Esophagus muscularis mucosa (tissue), 4 donors: ENCODE results near the gene HDAC4. TPM values are rescaled to one million over a fixed set of nuclear protein-coding genes. Genes with fewer than 3 reads are reported as not detected.

Source experiments
- DNase-seq: peaks from one replicate; pipeline ENCODE4 v3.0.0-alpha.2; 2017; ENCODE audit errors: extremely low spot score
- H3K27ac ChIP-seq, 4 donors: fragments of 200-600 bp; sonication (generic); replicated peaks in 1 of 4; 1 replicate in 3 of 4; 2 replicates in 1 of 4; pipeline ENCODE4 v1.5.1; 2016 to 2019; ENCODE audit warnings: mild to moderate bottlenecking in 1 of 4
- H3K27me3 ChIP-seq, 4 donors: fragments of 200-600 bp; sonication (generic); one replicate each; pipeline versions ENCODE4 v1.5.1 to v1.6.0; 2016 to 2019
- H3K36me3 ChIP-seq, 4 donors: fragments of 200-600 bp; sonication (generic); one replicate each; pipeline ENCODE4 v1.5.1; 2016 to 2019
- H3K4me1 ChIP-seq, 4 donors: fragments of 200-600 bp; sonication (generic); one replicate each; pipeline ENCODE4 v1.5.1; 2016 to 2019
- H3K4me3 ChIP-seq, 4 donors: fragments of 200-600 bp; sonication (generic); 1 replicate in 2 of 4; 2 replicates in 2 of 4; pipeline ENCODE4 v1.5.1; 2016 to 2019; ENCODE audit warnings: mild to moderate bottlenecking in 4 of 4, moderate library complexity in 1 of 4
- H3K9me3 ChIP-seq, 4 donors: fragments of 200-600 bp; sonication (generic); 1 replicate in 3 of 4; 2 replicates in 1 of 4; pipeline ENCODE4 v1.5.1; 2016 to 2019
- CTCF ChIP-seq, 3 experiments: fragments of 200-600 bp in 2 of 3; fragments of 450-650 bp in 1 of 3; sonication (generic) in 2 of 3; IDR thresholded peaks; one replicate each; pipeline ENCODE4 v1.5.1; 2017 to 2019; ENCODE audit warnings: antibody characterized with exemption in 3 of 3, mild to moderate bottlenecking in 2 of 3, moderate library complexity in 1 of 3
- EP300 ChIP-seq: sonication (generic); formaldehyde crosslinking; IDR thresholded peaks from one replicate; pipeline ENCODE4 v1.6.1; 2017; ENCODE audit warnings: antibody characterized with exemption
- POLR2A ChIP-seq: fragments of 450-650 bp; IDR thresholded peaks from one replicate; pipeline ENCODE4 v1.6.1; 2017; ENCODE audit warnings: antibody characterized with exemption, moderate library complexity, mild to moderate bottlenecking, low read depth
- POLR2AphosphoS5 ChIP-seq, 2 donors: sonication (generic); formaldehyde crosslinking; IDR thresholded peaks; one replicate each; pipeline ENCODE4 v1.6.1; 2017; ENCODE audit warnings: antibody characterized with exemption in 2 of 2
- WGBS: methylation state at CpG from one replicate; pipeline ENCODE4 v1.1.5; 2018; 5-methylcytosine and 5-hydroxymethylcytosine counted together
- intact Hi-C: fragments of 100-400 bp; cut with DNase I; formaldehyde crosslinking; loops from one replicate; pipeline ENCODE4 v1.15.1; 2023
- total RNA-seq, 4 donors: library from RNA; depleted of rRNA; stranded (reverse); fragments of >200 nt; gene quantifications; one replicate each; pipeline versions ENCODE4 v1.1.0 to v1.2.1, GENCODE V29; 2016

Gene HDAC4
- total RNA-seq, 4 donors from 2014 or later = 59.4 to 119 (median 76.1) TPM

GRCh38 chr2:239181903-239182581, 218.8 kb downstream of the HDAC4 start:
- Histone ChIP-seq H3K36me3 (peaks cover 4 to 89% (median 63%) of the 10 kb centered on the region in 4 donors), H3K4me1 (no peaks in the 10 kb centered on the region), H3K27ac (no peak overlapping the region), H3K27me3 (no peaks in the 10 kb centered on the region), H3K4me3 (no peak overlapping the region), H3K9me3 (no peaks in the 10 kb centered on the region)
- 82% methylated on average over 12 of the region's 15 CpGs for WGBS
- intact Hi-C loops = no loop called here
- TF ChIP-seq CTCF (IDR thresholded peaks at IDR 0.05) = no peak
- TF ChIP-seq EP300 = no peak
- no peak for TF ChIP-seq POLR2A
- TF ChIP-seq POLR2AphosphoS5 (IDR thresholded peaks at IDR 0.05) = no peak
- DNase-seq = no peak

DNA sequence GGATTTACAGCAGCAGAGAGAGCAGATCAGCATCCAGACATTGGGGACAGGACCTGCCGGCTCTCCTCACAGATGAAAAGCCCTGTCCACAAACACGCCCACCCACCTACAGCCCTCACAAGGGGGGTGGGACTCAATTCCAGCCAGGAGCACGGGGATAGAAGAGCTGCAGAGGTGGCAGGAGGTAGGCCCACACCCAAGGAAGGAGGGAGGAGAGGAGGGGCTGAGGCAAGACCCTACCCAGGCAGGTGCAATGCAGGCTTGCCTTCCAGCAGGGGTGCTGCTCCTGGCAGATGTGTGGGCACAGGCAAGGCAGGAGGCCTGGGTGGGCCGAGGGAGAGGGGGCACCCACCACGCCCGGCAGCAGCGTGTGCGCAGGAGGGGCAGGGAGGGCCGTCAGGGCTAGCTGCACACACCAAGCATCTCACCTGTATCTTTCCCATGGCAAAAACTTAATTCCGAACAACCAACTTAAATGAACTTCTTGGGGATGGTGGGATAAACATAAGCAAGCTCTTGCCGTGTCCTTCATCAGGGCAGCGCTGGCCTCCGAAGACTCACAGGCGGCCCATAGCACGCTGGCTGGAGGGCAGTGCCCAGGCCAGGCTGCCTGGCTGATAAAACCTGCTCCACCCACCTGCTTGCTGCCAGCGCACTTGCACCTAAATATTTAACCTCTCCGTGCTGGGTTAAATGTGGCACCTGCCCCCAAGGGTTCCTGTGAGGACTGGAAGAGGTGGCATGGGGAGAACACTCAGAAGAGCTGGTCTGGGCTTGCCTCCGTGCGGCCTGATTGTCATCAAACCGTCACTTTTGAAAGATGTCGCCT, 219.5 kb downstream of the HDAC4 start:
- WGBS = 83% methylated on average over 12 of the region's 21 CpGs
- TF ChIP-seq CTCF (IDR thresholded peaks at IDR 0.05) (no peak), EP300 (no peak), POLR2A (no peak), POLR2AphosphoS5 (IDR thresholded peaks at IDR 0.05) (no peak)
- DNase-seq = no peak

DNA sequence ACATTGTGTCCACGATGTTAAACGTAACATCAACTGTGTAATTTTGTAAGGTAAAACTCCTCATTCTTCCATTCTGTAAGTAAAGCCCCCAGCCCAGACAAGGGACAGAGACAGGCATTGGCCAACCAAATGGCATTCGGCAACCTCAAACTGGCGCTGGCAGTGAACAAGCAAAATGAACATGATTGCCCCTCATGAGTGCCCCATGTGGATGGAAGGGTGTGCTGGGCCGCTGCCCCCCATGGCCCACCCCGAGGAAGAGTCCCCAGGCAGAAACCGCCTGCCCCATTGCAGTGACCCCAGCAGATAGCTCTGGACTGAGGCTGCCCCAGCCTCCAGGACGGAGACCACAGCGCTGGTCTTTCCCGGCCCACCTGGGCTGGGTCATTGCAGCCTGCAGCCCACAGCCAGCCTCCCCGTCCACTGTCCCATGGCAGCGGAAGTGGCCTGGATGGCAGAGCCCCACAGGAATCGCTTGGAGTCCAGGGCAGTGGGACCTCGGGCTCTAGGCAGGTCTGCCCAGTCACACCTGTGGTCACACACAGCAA, 220.2 kb downstream of the HDAC4 start:
- Histone ChIP-seq H3K27me3 (no peaks in the 10 kb centered on the region), H3K9me3 (no peaks in the 10 kb centered on the region), H3K27ac (no peak overlapping the region), H3K36me3 (peaks cover 4 to 88% (median 60%) of the 10 kb centered on the region in 4 donors), H3K4me1 (peaks cover 0 to 10% (median 6%) of the 10 kb centered on the region in 4 donors), H3K4me3 (no peak overlapping the region)
- TF ChIP-seq CTCF (IDR thresholded peaks at IDR 0.05) = no peak
- no peak for TF ChIP-seq EP300
- no peak for TF ChIP-seq POLR2A
- TF ChIP-seq POLR2AphosphoS5 (IDR thresholded peaks at IDR 0.05) = no peak
- DNase-seq = no peak
- intact Hi-C loops = no loop called here
- WGBS = 96% methylated on average over 4 of the region's 14 CpGs

More for the DNA sequence above, 219.5 kb downstream of the HDAC4 start:
- intact Hi-C loops = no loop called here
- Histone ChIP-seq H3K36me3 (peaks cover 4 to 89% (median 59%) of the 10 kb centered on the region in 4 donors), H3K4me1 (peaks cover 0 to 6% (median 2%) of the 10 kb centered on the region in 4 donors), H3K9me3 (no peaks in the 10 kb centered on the region), H3K27ac (no peak overlapping the region), H3K4me3 (no peak overlapping the region), H3K27me3 (no peaks in the 10 kb centered on the region)

DNA sequence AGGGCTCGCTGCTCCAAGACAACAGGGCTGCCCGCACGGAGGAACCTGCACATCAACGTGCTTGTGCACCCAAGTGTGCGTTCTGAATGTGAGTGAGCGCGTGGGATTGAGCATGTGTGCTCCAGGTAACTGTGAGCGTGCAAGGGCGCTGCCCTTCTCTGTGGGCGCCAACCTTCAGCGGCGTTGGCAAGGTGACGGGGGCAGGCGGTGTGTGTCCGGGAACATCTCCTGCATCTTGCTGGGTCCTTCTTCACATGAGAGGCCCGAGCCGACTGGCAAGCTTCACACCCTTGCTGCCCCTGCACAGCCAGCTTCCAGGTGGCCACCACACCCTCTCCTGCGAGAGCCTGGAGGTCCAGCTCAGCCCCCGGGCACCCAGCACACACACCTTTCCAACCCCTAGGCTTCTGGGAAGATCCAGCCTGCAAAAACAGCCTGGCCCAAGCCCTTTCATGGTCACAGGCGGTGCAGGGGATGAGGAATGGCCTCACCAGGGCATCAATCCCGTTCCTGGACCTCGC, 220.9 kb downstream of the HDAC4 start:
- H3K36me3 ChIP-seq = peaks cover 10 to 88% (median 59%) of the 10 kb centered on the region in 4 donors
- peaks cover 0 to 4% (median under 1%) of the 10 kb centered on the region in 4 donors for H3K9me3 ChIP-seq
- TF ChIP-seq POLR2AphosphoS5 (IDR thresholded peaks at IDR 0.05) (no peak), POLR2A (no peak), CTCF (IDR thresholded peaks at IDR 0.05) (no peak), EP300 (no peak)
- H3K4me3 ChIP-seq = no peak overlapping the region
- peaks cover 0 to 17% (median 13%) of the 10 kb centered on the region in 4 donors for H3K4me1 ChIP-seq
- no peaks in the 10 kb centered on the region for H3K27me3 ChIP-seq
- no peak for DNase-seq
- H3K27ac ChIP-seq = no peak overlapping the region
- intact Hi-C loops = no loop called here
- WGBS = 93% methylated on average over 9 of the region's 22 CpGs
